ENCODE results near the gene MAP9.

MAP9 gene

DNA sequence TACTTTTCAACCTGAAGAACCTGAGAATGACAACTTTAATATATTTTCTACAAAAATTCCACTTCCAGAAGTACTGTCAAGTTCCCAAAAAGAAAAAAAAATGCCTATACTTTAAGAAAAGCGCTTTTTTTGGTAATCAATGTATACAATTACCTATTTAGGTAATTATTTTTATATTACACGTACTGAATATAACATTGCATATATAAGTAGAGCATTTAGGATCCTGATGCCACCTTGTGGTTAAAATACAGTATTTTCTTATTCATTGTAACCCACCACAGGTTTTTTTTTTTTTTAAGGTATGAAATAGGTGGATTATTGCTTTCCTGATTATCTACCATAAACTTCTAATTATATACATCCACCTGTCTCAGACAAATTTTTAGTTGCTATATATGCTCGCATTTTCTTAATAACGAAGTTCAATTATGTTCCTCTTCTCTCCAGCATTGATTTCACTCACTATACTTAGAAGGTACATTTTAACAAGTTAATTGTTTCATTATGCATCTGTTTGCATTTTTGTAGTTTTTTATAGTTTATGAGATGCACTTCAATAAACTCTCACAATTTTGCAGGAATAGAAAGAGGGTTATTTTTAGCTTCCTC is 5.2 kb downstream of the MAP9 start:
- H3K4me3 ChIP-seq (ENCODE audit: control insufficient read depth, low read depth, low read length) = no peak overlapping the region
- TF ChIP-seq, protein P1, sequence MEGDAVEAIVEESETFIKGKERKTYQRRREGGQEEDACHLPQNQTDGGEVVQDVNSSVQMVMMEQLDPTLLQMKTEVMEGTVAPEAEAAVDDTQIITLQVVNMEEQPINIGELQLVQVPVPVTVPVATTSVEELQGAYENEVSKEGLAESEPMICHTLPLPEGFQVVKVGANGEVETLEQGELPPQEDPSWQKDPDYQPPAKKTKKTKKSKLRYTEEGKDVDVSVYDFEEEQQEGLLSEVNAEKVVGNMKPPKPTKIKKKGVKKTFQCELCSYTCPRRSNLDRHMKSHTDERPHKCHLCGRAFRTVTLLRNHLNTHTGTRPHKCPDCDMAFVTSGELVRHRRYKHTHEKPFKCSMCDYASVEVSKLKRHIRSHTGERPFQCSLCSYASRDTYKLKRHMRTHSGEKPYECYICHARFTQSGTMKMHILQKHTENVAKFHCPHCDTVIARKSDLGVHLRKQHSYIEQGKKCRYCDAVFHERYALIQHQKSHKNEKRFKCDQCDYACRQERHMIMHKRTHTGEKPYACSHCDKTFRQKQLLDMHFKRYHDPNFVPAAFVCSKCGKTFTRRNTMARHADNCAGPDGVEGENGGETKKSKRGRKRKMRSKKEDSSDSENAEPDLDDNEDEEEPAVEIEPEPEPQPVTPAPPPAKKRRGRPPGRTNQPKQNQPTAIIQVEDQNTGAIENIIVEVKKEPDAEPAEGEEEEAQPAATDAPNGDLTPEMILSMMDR (conservative IDR thresholded peaks at IDR 0.05; ENCODE audit: control insufficient read depth, insufficient read depth, low read depth, low read length) = peak; percentile 46
- peak; percentile 53 for DNase-seq (ENCODE audit: low read depth)

DNA sequence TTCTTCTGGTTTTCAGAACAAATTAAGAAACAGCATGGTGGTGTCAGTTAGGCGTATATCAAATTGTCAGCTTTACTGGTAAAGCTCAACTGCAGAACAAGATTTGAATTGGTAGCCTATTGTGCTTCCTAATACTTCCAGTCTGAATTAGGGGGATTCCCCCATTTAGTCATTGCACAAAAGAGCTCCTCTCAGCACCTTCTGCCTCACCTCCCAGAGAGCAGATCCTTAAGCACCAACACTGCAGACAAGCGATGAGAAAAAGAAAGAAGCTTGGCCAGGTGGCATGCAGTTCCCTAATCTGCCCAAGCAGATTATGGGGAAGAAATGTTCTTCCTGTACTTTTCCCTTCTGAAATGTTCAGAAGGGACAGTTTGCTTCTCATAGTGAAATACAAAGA is 9.2 kb downstream of the MAP9 start:
- TF ChIP-seq, protein P1 (conservative IDR thresholded peaks at IDR 0.05; ENCODE audit: control insufficient read depth, insufficient read depth, low read depth, low read length) = no peak
- no peak overlapping the region for H3K4me3 ChIP-seq (ENCODE audit: control insufficient read depth, low read depth, low read length)

DNA sequence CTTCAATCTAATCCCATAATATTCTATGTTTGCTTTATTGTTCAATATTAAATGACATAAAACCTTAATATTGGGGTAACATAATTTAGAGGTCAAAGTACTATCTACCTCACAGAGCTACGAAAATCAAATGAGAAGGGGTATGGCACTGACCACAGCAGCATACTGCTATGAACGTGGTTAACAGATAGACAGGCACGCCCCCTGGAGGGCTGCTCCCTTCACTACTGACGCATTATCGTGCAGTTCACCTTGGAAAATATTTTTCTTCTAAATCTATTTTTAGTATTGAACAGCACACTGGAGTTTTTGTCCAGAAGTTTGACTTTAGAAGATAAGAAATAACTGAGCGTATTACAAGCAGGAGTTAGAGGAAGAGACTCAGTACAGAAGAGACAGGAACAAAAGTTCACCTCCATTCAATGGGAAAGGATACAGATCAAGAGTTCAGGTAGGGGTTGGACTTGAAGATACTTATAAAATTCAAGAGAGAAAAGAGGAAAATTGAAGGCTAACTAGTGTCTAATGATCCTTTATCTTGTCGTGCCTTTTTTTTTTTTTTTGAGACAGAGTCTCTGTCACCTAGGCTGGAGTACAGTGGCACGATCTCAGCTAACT is 22.7 kb downstream of the MAP9 start:
- TF ChIP-seq, protein P1 (conservative IDR thresholded peaks at IDR 0.05; ENCODE audit: control insufficient read depth, insufficient read depth, low read depth, low read length) = peak; percentile 88
- no peak overlapping the region for H3K4me3 ChIP-seq (ENCODE audit: control insufficient read depth, low read depth, low read length)
- peak; percentile 68 for DNase-seq (ENCODE audit: low read depth)

More for the DNA sequence above, 9.2 kb downstream of the MAP9 start:
- DNase-seq (ENCODE audit: low read depth) = no peak

DNA sequence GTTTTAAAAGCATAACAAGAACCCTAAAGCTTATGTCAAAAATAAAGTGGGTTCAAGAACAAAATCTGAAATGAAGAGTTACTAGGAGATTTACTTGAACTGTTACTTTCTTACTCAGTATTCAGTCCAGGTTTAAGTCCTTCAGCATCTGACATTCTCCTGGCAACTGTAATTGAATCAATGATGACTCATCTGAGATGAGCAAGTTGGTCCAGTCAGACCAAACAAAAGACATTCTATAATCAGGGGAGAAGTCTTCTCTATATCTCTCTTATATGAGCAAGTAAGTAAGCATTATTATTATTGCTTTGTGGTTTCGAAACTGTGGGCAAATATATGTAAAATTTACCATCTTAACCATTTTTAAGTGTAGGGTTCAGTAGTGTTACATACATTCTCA is 34.6 kb downstream of the MAP9 start:
- TF ChIP-seq, protein P1 (conservative IDR thresholded peaks at IDR 0.05; ENCODE audit: control insufficient read depth, insufficient read depth, low read depth, low read length) = no peak
- H3K4me3 ChIP-seq (ENCODE audit: control insufficient read depth, low read depth, low read length) = no peak overlapping the region
- peak; percentile 76 for DNase-seq (ENCODE audit: low read depth)

DNA sequence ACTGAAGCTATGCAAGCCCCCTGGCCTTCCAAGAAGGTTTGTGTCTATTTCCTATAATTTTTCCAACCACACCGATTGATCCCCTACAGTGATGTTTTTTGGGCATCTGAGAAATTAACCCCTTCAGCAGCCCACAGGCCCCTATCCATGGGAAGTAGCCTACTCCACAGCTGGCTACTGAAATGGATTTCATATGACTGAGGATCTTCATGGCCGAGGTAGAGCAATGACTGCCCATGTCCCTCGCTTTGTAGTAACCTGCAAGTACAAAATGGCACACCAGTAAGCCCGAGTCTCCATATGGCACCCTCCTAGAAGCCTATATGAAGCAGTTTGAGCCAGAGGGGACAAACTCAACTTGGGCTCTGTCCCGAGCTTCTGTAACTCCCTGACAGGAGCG is 36.8 kb downstream of the MAP9 start:
- H3K4me3 ChIP-seq (ENCODE audit: control insufficient read depth, low read depth, low read length) = no peak overlapping the region
- DNase-seq (ENCODE audit: low read depth) = no peak
- TF ChIP-seq, protein P1 (conservative IDR thresholded peaks at IDR 0.05; ENCODE audit: control insufficient read depth, insufficient read depth, low read depth, low read length) = no peak

DNA sequence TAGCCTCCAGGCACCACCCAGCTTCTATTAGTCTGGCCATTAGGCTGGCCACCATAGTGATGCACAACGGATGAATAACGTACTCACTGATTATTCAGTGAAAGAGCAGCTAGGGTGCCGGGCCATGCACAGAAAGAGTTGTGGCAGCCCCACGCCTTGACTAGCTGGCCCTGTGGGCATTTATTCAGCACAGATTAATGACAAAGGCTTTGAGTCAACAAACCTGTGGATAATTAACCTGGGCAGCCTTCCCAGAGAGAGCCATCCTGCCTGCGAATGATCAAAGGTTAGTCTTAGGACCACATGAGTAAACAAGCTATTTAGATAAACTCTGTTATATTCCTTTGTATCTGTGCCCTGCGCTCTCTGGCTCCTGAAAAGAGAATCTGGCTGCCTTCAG is 37.2 kb downstream of the MAP9 start:
- TF ChIP-seq, protein P1 (conservative IDR thresholded peaks at IDR 0.05; ENCODE audit: control insufficient read depth, insufficient read depth, low read depth, low read length) = no peak
- H3K4me3 ChIP-seq (ENCODE audit: control insufficient read depth, low read depth, low read length) = no peak overlapping the region
- DNase-seq (ENCODE audit: low read depth) = no peak

All from fibroblast of mammary gland (primary cell).